SW 1271 (cell line): ENCODE measurements around the gene ANKRD24.
"Not testable (repeated sequence)": the region's sequence is repeated elsewhere in the genome, so short reads cannot be mapped to it uniquely, and the experiment has no call there.

Experiments
- DNase-seq, 2 experiments: peaks; one replicate each; lab custom pipeline; 2025; lab: John Stamatoyannopoulos, UW

The ANKRD24 gene

DNA sequence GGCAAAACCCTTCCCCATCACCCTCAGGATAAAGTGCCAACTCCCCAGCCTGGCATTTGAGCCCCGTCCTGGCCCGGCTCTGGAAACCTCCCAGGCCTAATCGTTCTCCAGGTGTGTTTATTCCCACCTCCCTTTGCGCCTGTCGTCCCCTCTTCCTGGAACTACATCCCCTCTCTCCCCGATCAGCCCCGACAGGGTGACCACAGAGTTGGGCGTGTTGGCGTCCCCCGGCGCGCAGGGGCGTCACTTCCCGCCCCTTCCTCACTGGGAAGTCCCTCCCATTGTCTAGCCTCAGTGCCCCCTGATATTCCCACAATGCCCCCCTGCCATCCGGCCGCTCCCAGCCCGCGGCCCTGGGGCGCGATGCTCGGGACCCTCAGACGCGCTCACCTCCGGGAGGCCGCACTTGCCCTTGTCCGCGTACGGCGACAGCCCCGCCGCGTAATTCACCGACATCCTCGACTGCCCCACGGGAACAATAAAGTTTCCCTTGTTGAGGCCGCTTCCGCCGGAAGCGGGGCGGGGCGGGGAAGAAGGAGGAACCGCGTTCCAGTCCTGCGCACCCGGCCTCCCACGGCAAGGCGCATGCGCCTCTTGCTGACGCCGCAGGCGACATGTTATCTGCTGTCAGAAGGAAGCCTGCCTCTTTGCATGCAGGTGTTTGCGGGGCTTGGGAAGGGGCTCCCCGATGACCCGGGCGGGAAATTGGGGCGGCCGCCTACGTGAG, at the start of gene ANKRD24, which contains the start of gene SIRT6:
Gene ANKRD24 (plus strand): TSS at position 606 of the 727 bp plus-strand sequence. CDS start 3,737 bp downstream, outside the sequence.
Gene SIRT6 (minus strand): TSS at position 480 of the 727 bp plus-strand sequence. CDS start 24 bp downstream, at position 456.
- DNase-seq: peak; percentile 83 to 90

DNA sequence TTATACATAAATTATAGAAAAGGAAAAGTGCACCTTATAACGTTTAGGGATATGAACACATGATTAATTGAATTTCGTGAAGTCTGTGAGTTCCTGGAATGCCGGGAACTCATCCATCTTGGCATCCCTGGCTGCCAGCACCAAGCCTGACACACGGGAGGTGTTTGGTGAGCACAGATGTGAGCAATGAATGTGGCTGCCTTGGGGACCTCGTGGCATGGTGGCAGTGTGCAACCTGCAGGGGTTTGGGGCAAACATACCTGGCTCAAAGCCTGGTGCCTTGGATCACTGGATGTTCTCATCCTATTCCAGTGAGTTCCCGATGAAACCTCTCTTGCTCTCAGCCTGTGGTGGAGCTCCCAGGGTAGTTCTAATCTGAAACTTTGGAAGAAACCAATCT, 48.1 kb upstream of the ANKRD24 start:
- no peak for DNase-seq

DNA sequence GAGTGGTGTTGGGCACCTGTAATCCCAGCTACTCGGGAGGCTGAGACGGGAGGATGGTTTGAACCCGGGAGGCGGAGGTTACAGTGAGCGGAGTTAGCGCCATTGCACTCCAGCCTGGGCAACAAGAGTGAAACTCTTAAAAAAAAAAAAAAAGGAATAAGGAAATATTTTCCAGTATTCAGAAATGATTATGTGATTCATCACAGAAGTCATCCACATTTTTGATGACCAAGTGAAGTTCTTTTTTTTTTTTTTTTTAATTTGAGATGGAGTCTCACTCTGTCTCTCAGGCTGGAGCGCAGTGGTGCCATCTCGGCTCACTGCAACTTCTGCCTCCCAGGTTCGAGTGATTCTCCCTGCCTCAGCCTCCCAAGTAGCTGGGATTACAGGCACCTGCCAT, 47.1 kb upstream of the ANKRD24 start:
- DNase-seq: not testable (repeated sequence)

DNA sequence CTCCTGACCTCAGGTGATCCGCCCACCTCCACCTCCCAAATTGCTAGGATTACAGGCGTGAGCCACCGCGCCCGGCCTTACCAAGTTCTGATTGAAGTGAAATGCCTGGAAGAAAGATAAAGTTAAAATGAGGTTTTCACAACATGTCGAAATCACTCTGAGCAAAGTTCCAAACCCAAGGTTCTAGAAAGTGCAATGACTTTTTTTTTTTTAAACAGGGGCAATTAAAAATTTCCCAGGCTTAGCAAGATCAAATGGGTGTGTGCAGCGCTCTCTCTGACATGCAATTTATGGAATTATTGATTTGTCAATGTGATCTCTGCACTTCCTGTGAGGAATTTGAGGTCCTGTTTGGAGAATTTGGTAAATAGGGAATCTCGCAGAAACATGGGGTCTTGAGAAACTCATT, 45.8 kb upstream of the ANKRD24 start:
- no peak for DNase-seq

DNA sequence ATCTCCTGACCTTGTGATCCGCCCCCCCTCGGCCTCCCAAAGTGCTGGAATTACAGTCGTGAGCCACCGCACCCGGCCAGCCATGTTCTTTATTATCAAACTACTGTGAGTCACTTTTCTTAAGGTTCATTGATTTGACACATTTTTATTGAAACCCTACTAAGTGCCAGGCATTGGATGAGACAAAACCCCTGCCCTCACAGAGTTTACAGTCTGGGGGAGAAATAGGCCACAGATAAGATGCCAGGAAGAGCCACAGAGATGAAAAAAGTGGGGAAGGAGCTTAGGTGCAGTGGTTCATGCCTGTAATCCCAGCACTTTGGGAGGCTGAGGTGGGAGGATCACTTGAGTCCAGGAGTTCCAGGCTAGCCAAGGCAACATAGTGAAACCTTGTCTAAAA, 44.0 kb upstream of the ANKRD24 start:
- no peak for DNase-seq

DNA sequence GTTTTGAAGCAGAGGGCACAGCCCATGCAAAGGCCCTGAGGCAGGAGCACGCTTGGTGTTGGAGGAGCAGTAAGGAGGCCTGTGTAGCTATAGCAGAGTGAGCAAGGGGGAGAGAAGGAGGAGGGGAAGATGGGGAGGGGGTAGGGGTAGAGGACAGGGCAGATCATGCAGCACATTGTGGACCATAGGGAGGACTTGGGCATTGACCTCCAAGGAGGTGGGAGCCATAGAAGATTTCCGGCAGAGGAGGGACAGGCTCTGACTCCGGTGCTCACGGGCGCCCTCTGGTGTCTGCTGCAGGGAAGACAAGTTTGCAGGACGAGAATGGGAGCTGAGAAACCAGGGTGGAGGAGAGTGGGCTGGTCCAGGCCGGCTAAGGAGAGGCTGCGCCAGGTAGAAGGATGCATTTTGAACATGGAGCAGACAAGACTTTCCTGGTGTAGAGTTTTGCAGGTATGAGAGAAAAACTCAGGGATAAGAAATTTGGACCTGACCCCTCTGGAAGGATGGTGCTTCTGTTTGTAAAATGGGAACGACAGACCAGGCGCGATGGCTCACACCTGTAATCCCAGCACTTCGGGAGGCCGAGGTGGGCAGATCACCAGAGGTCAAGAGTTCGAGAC, 42.8 kb upstream of the ANKRD24 start:
- peak; percentile 38 to 68 for DNase-seq

DNA sequence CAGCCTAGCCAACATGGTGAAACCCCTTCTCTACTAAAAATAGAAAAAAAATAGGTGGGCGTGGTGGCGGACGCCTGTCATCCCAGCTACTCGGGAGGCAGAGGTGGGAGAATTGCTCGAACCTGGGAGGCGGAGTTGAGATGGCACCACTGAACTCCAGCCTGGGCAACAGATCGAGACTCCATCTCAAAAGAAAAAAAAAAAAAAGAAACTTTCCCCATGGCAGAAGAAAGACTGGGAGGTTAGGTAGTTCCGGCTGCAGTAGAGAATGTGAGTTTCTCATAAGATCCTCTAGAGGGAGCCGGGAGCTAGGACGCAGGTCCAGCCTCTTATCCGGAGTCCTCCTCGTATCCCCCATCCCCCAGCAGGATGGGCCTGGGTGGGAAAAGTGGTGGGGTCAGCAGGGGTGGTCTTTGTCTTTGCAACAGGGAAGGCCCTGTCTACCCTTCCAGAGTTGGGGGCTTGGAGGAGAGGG, 42.2 kb upstream of the ANKRD24 start:
- peak; percentile 49 to 79 for DNase-seq

DNA sequence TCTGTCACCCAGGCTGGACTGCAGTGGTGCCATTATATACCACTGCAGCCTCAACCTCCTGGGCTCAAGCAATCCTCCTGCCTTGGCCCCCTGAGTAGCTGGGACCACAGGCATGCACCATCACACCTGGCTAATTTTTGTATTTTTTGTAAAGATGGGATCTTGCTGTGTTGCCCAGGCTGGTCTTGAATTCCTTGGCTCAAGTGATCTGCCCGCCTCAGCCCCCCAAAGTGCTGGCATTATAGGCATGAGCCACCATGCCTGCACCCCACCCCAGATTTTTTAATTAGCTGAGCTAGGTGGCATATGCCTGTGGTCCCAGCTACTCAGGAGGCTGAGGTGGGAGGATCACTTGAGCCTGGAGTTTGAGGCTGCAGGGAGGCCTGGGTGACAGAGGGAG, 39.6 kb upstream of the ANKRD24 start:
- DNase-seq: not testable (repeated sequence)

DNA sequence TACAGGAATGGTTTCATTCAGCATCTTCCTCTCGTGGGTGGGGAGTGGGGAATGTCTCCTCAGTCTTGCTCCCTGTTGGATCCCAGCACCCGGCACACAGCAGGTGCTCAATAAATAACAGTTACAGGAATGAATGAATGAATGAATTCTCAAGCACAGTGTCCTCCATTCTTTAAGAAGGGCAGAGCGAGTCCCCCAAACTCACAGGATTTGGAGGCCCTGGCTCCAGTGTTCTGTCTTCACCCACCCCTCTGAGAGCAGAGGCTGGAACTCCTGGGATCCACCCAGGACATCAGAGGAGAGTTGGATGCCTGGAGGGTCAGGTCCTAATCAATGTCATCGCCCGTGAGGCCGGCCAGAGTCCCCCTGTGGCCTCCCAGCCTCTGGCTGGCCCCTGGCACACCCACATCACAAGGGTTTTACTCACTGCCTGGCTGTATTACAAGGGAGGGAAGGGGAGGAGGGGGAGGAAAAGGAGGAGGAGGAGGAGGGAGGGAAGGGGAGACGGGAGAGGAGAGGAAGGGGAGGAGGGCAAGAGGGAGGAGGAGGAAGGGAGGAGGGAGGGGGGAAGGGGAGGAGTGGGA, 37.7 kb upstream of the ANKRD24 start:
- peak; percentile 65 to 79 for DNase-seq

DNA sequence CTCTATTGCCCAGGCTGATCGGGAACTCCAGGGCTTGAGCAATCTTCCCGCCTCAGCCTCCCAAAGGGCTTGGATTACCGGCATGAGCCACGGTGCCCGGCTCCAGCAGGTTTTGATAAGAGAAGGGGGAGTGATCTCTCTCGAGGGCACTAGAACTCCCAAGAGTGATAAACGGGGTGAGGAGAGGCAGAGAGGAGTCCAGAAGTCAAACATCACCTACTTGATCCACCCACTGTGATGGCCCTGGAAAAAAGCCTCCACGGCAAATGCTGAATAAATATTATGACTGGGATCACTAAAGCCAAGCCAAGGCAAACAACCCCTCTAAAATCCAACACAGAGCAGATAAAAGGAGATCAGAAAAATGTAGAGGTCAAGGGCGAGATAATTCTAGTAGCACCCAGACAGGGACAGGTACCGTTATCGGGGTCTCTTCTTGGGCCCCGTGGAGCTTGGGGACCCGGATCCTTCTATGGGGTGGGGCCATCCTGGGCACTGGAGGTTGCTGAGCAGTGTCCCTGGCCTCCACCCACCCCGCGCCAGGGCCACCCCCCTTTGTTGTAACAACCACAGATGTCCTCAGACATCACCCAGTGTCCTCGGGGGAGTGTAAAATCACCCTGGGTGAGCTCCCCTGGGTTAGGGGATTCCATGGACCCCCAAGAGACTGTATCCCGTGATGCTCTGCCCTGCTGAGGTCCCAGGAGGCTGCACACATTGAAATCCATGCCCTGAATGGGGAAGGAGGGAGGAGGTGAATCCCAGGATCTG, 32.8 kb upstream of the ANKRD24 start:
- DNase-seq: no peak

DNA sequence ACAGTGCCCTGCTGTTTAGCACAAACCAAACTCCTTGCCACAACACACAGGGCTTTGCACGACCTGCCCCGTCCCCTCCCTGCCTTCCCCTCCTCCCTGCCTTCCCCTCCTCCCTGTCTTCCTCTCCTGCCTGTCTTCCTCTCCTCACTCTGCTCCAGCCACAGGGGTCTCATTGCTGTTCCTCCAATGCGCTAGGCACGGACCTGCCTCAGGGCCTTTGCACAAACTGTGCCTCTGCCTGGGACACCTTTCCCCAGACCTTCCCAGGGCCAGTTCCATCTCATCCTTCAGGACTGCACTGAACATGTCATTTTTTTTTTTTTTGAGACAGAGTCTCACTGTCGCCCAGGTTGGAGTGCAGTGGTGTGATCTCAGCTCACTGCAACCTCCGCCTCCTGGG, 30.9 kb upstream of the ANKRD24 start:
- DNase-seq: no peak

DNA sequence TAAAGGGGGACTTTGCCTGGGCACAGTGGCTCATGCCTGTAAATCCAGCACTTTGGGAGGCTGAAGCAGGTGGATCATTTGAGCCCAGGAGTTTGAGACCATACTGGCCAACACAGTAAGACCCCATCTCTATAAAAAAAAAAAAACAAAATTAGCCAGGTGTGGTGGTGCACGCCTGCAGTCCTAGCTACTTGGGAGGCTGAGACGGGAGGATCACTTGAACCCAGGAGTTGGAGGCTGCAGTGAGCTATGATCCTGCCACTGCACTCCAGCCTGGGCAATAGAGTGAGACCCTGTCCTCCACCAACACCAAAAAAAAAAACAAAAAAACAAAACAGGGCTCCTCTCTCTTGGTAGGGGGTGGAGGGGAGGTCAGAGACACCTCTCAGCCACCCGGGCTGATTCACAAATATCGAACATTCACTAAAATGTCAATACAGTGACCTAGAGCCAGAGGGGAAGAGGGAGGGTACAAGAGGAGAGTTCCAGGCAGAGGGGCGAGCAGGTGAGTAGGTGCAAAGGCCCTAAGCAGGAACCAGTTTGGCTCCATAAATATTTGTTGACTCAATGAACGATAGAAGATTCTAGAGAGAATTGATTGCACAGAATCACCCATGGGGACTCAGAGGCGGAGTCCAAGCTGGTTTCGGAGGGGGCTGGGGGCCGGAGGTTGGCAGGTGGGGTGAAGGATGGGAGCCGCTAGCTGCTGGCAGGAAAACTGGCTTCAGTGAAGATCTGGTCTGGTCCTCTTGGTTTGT, 30.1 kb upstream of the ANKRD24 start:
- DNase-seq: no peak

DNA sequence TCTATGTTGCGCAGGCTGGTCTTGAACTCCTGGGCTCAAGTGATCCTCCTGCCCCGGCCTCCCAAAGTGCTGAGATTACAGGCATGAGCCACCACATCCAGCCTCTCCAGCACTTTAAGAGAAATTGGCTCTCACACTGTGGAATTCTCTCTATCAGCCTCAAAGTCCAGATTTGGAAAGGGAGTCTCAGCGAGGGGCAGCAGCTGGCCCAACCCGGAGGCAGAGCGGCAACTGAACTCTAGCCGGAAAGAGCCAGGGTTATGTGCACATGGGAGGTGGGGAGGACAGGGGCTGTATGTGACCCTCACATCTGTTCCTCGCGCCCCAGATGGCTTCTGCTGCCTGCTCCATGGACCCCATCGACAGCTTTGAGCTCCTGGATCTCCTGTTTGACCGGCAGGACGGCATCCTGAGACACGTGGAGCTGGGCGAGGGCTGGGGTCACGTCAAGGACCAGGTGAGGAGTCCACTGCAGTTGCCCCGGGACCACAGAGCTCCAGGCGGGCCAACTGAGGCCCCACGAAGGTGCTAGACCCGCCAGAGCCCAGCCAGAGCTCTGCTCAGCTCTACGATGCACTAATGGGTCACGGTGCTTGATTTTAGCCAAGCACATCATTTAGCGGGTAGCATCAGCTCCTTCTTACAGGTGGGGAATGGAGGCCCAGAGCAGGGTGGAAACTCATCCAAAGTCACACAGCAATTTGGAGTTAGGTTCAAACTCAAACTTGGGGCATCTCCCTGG, 27.7 kb upstream of the ANKRD24 start:
- DNase-seq: no peak

DNA sequence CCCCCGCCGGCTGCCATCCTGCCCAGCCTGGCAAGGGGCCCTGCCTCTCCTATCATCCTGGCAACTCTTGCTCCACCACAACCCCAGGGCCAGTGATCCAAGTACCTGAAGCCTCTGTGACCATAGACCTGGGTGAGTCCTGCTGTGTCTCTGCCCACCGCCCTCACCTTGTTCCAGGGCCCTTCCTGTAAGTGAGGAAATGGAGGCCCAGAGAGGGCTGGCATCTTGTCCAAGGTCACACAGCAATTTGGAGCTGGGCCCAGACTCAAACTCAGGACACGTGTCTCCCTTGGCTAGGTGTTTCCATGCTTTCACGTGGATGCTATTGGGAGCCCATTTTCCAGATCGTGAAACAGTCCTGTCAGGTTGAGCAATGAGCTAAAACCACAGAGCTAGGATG, 25.3 kb upstream of the ANKRD24 start:
- DNase-seq: no peak

DNA sequence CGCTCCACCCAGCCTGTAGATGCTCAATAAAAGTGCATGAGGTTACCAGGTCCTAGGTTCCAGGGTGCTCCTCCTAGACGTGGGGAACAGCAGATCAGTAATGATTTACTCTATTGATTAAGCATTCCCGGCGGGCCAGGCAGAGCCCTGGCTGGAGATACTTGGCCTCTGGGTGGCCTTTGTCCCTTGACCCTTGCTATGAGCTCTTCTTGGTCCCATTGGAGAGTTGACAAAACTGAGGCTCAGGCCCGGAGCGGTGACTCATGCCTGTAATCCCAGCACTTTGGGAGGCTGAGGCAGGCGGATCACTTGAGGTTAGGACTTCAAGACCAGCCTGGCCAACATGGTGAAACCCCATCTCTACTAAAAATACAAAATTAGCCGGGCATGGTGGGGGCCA, 24.5 kb upstream of the ANKRD24 start:
- not testable (repeated sequence) for DNase-seq

DNA sequence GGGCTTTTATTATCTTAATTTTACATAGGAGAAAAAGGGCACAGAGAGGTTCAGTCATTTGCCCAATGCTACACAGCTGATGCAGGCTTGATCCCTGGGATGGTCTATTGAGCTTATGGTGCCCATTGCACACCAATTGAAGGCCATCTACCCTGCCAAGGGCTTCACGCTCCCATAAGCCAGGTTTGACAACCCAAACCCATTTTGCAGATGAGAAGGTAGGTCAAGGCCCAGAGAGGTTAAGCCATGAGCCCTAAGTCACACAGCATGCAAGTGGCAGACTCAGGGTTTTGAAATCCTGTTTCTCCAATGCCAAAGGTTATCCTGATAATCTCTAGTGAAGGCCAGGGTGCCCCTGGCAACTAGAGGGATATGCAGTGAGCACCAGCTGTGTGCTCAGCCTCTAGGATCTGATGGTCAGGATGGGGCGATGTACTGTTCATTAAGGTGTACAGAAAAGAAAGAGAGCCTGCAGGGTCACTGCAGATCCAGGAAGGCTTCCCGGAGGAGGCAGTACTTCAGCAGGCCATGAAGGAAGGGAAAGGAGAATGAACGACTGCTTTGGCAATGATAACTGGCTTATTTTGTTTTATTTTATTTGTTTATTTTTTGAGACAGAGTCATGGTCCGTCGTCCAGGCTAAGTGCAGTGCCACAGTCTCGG, 20.9 kb upstream of the ANKRD24 start:
- DNase-seq: no peak

DNA sequence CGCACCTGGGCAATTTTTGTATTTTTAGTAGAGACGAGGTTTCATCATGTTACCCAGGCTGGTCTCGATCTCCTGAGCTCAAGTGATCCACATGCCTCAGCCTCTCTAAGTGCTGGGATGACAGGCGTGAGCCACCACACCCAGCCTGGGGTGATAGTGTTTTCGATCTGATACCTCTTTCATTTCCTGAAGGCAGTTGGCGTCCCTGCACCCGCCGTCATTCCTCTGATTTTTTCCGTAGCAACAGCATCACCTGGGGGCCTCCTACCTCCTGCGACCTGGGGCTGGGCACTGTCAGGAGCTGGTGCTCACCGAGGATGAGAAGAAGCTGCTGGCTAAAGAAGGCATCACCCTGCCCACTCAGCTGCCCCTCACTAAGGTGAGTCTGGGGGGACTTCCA, 18.2 kb upstream of the ANKRD24 start:
- no peak for DNase-seq

DNA sequence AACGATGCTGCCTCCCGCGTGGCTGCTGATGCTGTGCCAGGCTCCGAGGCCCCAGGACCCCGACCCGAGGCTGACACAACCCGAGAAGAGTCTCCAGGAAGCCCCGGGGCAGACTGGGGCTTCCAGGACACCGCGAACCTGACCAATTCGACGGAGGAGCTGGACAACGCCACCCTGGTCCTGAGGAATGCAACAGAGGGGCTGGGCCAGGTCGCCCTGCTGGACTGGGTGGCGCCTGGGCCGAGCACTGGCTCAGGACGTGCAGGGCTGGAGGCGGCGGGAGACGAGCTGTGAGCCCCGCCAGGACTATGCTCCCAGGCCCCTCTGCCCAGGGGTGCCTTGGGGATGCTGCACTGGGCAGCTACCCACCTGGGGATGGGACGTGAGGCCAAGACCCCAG, 10.8 kb upstream of the ANKRD24 start:
- no peak for DNase-seq

DNA sequence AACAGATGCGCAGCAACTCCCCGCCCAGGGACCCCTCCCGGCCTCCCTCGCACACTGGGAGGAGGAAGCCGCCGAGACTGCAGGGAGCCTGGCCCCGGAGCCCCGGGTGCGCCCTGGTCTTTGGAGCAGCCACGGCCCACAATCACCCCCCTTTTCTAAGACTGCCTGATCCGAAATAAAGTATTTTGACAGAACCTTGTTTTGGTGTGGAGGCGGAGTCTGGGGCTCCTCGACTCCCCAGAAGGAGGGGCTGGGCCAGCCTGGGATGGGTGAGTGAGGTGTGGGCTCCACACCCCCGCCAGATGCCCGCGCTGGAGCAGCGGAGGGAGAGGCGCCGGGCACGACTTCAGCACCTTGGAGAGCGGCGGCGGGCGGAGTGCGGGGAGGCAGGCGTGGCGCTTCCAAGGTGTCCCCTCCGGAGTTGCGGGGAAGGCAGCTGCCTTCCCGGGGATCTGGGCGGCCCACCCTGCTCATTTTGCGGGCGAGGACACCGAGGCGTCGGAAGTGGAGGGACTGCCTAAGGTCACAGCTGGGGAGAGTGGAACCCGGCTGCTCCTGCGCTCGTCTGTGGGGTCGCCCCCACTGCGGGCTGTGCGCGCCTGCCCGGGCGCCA, 9.5 kb upstream of the ANKRD24 start:
- DNase-seq: no peak
